Choroid plexus epithelial cell (primary cell): ENCODE measurements around the gene FAM83F.
"Not testable (repeated sequence)": the region's sequence is repeated elsewhere in the genome, so short reads cannot be mapped to it uniquely, and the experiment has no call there.

Source experiments
- DNase-seq: peaks from one replicate; pipeline ENCODE4 v3.0.0-alpha.2; 2010; ENCODE audit warnings: low read depth
- H3K4me3 ChIP-seq: 2 replicates; pipeline ENCODE4 v1.5.1; 2011; ENCODE audit warnings: low read depth, mild to moderate bottlenecking, control low read depth, low read length, moderate library complexity
- CTCF ChIP-seq: conservative IDR thresholded peaks from 2 replicates; pipeline ENCODE4 v1.5.1; 2011; ENCODE audit warnings: low read depth, mild to moderate bottlenecking, control low read depth, inconsistent platforms, low read length, moderate library complexity

The FAM83F gene

GRCh38 chr22:39994566-39995392, at the start of gene FAM83F:
Gene FAM83F (plus strand): TSS chr22:39994954. CDS start chr22:39995043, 89 bp downstream.
- no peak within 1 kb of the TSS for H3K4me3 ChIP-seq
- no peak for DNase-seq
- no peak for TF ChIP-seq CTCF

GRCh38 chr22:39946126-39946502, 48.6 kb upstream of the FAM83F start:
- no peak for TF ChIP-seq CTCF
- DNase-seq: no peak
- no peak overlapping the region for H3K4me3 ChIP-seq

- H3K4me3 ChIP-seq: no peak overlapping the region
- no peak for TF ChIP-seq CTCF
- no peak for DNase-seq
Observed at GRCh38 chr22:39946503-39947219, 48.1 kb upstream of the FAM83F start.

DNA sequence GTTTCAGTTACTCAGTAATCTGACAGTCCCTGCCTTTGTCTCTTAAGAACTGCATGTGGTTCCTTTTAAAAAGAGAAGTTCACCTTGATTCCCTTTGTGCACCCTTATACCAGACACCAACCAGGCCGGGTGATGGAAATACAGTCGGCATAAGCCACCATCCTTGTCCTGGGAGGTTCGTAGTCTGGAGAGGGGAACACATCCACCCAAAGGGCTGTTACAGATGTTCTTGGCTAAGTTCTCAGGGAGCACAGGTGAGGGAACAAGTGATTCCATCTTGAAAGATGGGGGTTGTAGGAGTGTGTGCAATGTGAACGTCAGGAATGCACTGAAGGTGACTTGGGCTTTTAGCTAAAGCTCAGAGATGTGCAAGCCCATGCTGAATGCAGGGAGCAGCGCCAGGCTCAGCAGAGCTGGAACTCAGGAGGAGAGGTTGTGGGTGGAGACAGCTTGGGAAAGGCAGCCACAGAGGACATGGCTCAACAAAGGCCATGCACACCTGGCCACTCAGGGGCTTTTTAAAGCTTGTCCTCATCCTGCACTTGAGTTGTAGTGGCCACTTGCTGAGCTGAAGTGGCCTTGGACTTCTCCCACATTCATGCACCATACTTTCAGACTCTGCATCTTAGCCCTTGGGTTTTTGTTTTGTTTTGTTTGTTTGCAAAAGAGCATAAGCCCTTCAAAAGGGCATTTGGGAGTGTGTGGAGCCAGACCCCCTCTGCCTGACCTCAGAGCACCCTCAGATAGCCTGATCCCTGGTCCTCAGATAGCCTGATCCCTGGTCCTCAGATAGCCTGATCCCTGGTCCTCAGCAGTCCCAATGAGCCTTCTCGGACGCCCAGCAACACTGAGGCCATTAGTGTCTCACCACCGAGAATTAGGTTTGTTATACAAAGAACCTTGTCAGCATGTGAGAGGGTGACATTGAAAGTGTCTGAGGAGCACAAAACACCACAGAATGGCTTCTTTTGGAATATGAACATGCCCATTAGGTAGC, 47.2 kb upstream of the FAM83F start:
- TF ChIP-seq CTCF: no peak
- DNase-seq: no peak
- H3K4me3 ChIP-seq: no peak overlapping the region

DNA sequence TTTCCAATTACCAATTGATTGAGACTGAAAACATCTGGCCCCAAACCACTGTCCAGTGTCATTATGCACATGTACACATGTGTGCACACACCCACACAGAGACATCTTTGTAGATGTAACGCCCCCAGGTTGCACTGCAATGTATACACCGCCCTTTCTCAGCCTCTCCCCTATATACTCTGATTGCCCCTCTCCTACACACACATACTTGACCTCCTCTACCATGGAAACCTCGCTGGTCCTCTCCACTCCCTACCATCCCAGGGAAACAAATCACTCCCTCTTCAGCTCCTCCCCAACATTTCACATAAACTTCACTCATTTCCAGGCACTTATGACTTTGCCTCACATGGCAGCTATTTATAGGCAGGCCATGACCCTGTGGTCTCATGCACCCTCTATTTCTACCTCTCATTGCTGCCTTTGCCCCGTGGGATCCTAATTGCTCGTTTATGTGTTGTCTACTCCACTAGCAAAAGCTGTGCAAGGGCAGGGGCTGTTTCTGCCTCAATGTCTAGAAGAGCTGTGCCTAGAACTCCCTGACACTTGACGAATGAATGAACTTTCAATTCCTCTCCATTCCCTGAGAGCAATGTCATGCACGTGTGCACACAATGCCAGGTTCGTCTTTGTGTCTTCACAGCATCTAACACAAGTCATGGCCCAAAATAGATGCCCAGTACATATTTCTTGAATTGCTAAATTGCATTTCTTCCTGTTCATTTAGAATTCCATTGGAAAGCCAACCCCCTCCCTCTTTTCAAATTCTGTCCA, 44.6 kb upstream of the FAM83F start:
- H3K4me3 ChIP-seq: no peak overlapping the region
- no peak for DNase-seq
- TF ChIP-seq CTCF: no peak

GRCh38 chr22:39951603-39952293, 43.0 kb upstream of the FAM83F start:
- not testable (repeated sequence) for DNase-seq, H3K4me3 ChIP-seq
